Erythroblast (primary cell): ENCODE results near the gene SF3A1.

Experiments used
- GATA1 ChIP-seq: IDR thresholded peaks from 2 replicates; pipeline ENCODE4 v1.6.1; 2011; ENCODE audit warnings: low read depth, mild to moderate bottlenecking, control low read depth, low read length, moderate library complexity
- POLR2A ChIP-seq: IDR thresholded peaks from 2 replicates; pipeline ENCODE4 v1.6.1; 2011; ENCODE audit warnings: mild to moderate bottlenecking, low read length

- TF ChIP-seq POLR2A (no peak), GATA1 (no peak)
Observed at GRCh38 chr22:30310881-30311771, 45.6 kb downstream of the SF3A1 start.
